ENCODE results near the gene BAAT.
A peak's percentile ranks its signal among the peaks of the same experiment; 100 is the strongest.

BAAT gene

DNA sequence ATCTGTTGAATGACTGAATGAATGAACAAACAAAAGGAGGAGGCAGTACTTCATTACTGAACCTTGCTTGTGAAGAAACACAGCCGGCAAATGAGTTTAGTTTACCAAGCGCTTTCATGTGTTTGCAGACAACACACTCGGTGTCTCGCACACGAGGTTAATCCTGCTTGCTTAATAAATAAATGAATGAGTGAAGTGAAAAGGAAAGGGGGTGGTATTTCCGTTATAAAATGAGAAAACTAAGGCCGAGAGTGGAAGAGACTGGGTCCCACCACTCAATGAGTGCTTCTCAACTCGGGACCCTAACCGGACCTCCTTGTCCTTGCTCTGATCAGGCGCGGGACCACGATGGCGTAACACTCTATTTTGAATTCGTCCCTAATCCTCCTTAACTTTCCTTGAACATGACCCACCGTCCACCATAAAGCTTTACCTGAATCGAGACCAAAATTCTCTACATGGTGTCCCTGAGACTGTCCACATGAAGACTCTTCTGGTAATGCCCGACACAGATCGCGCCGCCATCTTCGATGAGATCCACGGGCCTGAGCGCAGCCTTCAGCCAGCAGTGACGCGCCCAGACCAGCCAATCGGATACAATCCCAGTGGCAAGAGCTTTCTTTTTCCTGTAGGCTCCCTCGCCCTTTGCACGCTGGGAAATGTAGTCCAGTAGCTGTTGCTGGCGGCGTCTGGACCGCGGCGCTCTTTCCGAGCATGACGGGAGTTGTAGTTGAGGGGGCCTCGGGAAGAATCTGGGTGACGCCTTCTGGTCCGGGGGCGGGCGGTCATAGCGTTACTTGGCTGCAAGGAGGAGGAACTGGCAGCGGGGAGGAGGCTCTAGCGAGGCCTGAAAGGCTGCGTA lies 13.5 kb upstream of the BAAT start, which contains the start of the genes MRPL50 and ZNF189:
Gene MRPL50 (minus strand): TSS at position 551 of the 862 bp plus-strand sequence. CDS start 26 bp downstream, at position 525.
Gene ZNF189 (plus strand): TSS at position 784 of the 862 bp plus-strand sequence. CDS start 306 bp downstream, outside the sequence.
- peak; percentile 91 for DNase-seq (ENCODE audit: low read depth, low spot score)

DNA sequence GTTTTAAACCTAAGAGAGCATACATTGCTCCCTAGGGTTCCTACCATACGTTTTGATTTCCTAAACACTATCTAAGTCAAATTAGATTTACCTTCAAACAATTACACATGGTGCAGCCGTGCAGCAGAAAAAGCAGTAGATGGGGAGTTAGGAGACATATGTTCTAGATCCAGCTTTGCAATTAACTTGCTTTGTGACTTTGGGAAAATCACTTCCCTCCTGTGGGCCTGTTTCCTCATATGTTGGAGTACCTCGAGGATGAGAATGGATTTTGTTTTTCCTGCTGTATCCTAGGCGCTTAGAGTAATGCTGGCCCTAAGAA lies 12.9 kb upstream of the BAAT start:
- no peak for DNase-seq (ENCODE audit: low read depth, low spot score)

- DNase-seq (ENCODE audit: low read depth, low spot score) = no peak
These were observed 9.9 kb upstream of the BAAT start for GRCh38 chr9:101394687-101395086.

DNA sequence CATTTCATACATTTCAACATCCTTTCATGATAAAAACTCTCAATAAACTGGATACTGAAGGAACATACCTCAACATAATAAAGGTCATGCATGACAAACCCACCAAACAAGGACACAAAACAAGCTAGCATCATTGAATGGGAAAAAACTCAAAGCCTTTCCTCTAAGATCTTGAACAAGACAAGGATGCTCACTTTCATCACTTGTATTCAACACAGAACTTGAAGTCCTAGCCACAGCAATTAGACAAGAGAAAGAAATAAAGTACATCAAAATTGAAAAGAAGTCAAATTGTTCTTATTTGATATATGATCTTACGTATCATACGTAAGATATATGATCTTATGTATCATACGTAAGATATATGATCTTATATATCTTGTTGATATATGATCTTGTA lies 8.3 kb upstream of the BAAT start:
- no peak for DNase-seq (ENCODE audit: low read depth, low spot score)

DNA sequence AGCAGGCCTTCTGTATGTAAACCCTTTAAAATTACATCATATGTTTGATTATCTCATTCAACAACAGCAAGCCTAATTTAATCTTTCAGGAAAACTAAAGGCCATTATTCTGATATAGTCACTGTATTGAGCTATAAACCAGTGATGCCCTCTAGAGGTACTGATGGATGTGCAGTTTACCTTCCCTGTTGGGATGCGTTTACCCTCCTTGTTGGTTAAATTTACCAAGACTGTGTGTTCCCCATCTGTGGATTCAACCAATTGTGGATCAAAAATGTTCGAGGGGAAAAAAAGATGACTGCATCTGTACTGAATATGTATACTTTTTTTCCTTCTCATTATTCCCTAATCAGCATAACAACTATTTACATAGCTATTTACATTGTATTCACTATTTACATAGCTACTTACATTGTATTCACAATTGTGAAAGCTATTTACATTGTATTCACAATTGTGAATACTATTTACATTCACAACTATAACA lies 3.7 kb upstream of the BAAT start:
- no peak for DNase-seq (ENCODE audit: low read depth, low spot score)

DNA sequence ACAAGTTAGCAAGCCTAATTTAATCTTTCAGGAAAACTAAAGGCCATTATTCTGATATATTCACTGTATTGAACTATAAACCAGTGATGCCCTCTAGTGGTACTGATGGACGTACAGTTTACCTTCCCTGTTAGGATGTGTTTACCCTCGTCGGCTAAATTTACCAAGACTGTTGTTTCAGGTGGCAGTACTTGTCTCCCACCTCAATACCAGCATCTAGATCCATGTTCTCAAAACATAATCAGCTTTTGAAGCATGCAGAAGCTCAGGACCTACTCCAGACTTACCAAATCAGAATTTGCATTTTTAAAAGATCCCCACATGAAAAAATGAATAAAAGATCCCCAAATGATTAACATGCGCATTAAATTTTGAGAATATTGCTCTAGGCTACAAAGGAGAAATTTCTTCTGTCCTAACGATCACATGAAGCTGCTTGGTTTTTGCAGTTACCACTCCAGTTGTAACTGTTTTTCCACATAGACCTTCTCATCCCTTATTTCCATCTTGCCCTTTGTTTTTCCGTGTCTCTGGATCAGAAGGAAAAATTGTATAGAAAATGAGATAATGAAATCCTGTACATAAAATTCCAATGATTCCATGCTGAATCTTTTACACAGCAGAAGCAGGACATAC lies 3.2 kb upstream of the BAAT start:
- no peak for DNase-seq (ENCODE audit: low read depth, low spot score)

DNA sequence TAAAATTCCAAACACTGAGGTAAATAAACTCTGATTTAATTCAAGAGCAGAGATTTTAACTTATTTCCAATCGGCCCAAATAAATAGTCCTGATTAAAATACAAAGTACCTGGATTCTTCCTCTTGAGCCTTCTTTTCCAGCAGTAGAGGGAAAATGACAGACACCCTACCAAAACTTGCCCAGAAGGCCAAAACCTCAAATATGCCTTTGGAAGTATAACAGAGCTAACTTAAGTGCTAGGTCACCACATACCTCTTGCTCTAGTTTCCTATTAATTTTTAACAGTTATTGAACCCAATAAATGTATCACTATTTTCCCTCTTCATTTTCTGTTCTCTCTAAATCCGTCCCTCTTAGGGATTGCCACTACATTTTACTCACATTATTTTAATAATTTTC lies 1.4 kb downstream of the BAAT start:
- no peak for DNase-seq (ENCODE audit: low read depth, low spot score)

DNA sequence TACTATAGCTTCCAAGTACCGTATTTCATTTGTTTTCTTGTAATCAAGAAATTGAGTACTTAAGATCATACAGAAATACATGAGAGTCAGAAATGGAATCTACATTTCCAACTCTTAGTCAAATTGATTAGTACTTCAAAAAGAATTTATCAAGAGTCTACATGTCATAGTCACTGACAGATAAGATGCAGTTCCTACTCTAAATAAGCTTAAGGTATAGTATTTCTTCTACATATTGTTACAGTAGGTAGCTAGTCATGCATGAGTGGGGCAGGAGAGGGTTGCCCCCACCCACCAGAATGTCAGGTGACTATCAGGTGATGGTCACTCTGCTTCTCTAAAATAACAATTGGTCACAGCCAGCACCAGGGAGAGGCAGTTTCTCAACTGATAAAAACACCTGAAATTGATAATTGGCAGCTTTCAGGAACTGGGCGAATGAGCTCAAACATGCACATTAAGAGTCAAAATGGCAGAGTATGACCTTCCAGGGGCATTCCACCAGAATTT lies 2.9 kb downstream of the BAAT start:
- DNase-seq (ENCODE audit: low read depth, low spot score) = no peak

DNA sequence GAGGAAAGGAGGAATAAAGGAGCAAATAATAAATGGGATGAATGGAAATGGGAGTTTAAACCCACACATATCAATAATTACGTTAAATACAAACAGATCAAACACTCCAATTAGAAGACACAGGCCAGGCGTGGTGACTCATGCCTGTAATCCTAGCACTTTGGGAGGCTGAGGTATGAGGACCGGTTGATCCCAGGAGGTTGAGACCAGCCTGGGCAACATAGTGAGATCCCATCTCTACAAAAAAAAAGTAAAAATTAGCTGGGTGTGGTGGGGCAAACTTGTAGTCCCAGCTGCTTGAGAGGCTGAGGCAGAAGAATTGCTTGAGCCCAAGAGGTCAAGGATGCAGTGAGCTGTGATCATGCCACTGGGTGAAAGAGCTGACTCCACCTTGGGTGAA lies 3.7 kb downstream of the BAAT start:
- no peak for DNase-seq (ENCODE audit: low read depth, low spot score)

- no peak for DNase-seq (ENCODE audit: low read depth, low spot score)
These were observed 4.5 kb downstream of the BAAT start for GRCh38 chr9:101380295-101380694.

DNA sequence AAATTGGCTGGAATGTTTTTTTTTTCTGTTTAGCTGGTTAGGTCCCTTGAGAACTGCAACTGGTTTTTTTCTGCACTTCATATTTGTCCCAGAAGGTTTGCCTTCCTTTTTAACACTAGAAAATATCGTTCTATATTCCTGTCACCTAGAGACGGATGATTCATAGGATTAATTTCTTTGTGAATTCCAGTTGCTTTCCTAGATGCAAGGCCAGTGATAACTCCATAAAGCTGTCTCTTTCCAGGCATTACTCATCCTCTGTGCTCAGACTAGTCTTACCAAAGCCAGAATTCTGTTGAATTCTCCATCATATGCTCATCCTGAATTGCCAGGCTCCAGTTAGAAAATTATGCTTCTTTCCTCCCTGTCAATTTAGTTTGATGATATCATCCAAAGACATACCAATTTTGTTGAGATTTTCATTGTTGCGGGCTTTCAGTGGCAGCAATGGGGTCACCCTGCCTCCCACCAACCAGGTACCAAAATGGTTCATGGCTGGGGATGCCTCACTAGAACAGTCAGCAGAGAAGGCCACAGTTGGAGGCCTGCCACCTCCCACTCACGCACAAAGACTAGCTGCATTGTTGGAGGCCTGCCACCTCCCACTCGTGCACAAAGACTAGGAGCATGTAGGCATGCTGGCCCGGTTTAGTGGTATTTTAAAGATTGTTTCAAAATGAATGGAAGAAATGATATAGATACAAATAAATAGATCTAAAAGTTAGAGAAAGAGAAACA lies 8.5 kb downstream of the BAAT start:
- no peak for DNase-seq (ENCODE audit: low read depth, low spot score)

DNA sequence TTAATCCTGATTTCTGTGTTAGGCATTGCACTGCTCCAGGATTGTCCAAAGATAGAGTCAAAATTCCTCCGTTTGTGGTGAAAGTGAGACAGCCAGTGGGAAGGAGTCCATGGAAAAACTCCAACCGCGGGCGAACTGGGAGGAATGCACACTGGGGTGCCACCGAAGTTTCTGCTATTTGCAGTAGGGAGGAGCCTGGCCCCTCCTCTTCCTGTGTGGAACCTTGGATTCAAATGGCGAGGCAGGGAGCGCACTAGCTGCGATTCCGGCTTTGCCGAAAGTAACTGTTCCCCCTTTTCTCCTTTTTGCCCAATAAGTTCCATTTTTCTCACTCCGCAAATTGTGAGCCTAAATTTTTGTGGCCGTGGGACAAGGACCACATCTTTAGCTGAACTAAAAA lies 9.3 kb downstream of the BAAT start:
- DNase-seq (ENCODE audit: low read depth, low spot score) = no peak

- no peak for DNase-seq (ENCODE audit: low read depth, low spot score)
These were observed 12.3 kb downstream of the BAAT start for GRCh38 chr9:101372327-101373118.

DNA sequence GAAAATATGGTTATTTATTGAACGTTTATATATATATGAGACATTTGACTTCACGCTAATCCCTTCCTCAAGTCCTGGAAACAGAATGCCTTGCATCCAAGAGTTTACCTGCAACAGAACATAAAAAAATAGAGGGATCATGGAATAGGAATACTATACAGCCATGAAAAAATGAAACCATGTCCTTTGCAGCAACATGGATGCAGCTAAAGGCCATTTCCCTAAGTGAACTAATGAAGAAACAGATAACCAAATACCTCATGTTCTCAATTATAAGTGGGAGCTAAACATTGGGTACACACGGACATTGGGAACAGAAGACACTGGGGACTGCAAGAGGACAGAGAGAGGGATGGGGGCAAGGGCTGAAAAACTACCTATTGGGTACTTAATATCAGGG lies 13.0 kb downstream of the BAAT start:
- no peak for DNase-seq (ENCODE audit: low read depth, low spot score)

- no peak for DNase-seq (ENCODE audit: low read depth, low spot score)
These were observed 14.8 kb downstream of the BAAT start for GRCh38 chr9:101369884-101370531.

GRCh38 chr9:101369286-101369685 lies 15.5 kb downstream of the BAAT start:
- no peak for DNase-seq (ENCODE audit: low read depth, low spot score)

DNA sequence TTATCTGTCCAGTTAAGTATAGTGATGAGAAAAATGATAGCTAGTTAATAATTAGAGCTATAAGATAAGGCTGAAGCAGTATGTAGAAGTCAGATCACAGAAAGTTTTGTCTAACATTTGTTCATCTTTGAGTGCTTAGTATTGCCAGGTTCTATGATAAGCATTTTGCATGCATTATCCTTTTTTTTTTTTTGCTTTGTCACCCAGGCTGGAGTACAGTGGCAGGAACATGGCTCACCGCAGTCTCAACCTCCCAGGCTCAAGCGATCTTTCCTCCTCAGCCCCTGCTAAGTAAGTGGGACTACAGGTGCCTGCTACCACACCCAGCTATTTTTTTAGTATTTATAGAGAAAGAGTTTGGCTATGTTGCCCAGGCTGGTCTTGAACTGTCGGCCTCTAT lies 17.5 kb downstream of the BAAT start:
- no peak for DNase-seq (ENCODE audit: low read depth, low spot score)

GRCh38 chr9:101366038-101366756 lies 18.6 kb downstream of the BAAT start:
- DNase-seq (ENCODE audit: low read depth, low spot score) = no peak

DNA sequence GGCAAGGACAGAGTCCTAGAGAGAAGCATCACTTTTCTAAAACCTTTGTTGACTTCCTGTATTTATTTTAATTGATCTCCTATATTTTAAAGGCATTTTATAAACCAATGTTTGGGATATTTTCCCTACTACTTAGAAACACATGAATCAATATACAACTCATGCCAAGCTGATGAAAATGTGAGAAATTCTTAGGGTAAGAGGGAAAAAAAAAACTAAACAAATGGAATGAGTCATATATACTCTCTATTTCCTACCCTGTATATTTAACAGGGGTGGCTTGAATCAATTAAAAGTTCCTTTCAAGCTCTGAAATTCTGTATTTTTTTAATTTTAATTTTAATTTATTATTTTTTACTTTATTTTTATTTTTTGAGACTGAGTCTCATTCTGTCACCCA lies 19.6 kb downstream of the BAAT start:
- no peak for DNase-seq (ENCODE audit: low read depth, low spot score)

DNA sequence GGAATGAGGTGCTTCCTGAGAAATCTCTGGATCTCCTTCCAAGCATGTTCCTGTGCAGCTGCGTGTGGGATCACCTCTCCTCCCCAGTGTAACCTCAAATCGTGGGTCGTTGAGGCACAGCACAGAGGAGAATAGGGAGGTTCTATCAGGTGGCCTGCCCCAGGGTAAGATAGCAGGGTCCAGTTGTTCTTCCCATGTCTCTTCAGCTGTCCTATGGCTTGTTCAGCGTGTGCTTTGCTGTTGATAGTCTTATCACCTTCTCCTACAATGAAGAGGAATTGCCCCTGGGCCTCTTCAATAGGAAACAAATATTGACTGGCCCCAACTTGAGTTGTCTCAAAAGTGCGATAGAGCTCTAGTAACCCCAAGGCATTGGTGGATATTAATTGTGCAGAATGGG lies 22.4 kb downstream of the BAAT start:
- no peak for DNase-seq (ENCODE audit: low read depth, low spot score)

Measured in activated naive CD8-positive, alpha-beta T cell treated with anti-CD3 and anti-CD28 coated beads, Interleukin-2, amount 50 U/mL, for 16 hours (primary cell).